Measurements from ENCODE around the gene FRMD4B. TPM values are rescaled to one million over a fixed set of nuclear protein-coding genes. Genes with fewer than 3 reads are reported as not detected.

Gene FRMD4B
- total and polyA plus RNA-seq, 10 of the 15 experiments (the other 5 are each of a cell fraction or from before 2014, with no cell fraction given) = 3.9 to 11.4 (median 8.0) TPM

DNA sequence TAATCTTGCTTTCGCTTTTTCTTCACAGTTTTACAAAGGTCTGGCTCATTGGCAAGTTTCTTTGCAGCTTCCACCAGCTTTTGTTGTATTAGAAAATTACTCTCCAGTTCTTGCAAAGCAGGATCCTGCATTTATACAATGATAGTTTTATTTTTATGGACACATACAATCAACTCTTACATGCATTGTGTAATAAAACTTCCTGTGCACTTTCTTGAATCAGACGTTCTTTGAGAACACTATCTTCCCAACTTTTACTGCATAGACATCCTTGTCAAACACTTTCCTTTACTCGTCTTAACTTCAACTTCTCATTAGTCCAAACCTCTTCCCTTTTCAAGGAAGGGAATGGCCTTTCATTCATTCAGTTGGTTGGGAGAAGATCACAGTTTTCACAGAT, 192.1 kb downstream of the FRMD4B start:
- ATAC-seq = no peak
- BruUV-seq (replicated peaks) = no TSS peak
- POLR2A ChIA-PET = interaction anchor here (0.9 to 1.1 kb wide), 2 partner anchors 10 to 47 kb away, joined by 3 to 4 read pairs; no protein-coding TSS in a partner anchor
- TF ChIP-seq ZBED1 (IDR thresholded peaks at IDR 0.05; ENCODE audit: borderline replicate concordance) = no peak
- TF ChIP-seq, protein P1, sequence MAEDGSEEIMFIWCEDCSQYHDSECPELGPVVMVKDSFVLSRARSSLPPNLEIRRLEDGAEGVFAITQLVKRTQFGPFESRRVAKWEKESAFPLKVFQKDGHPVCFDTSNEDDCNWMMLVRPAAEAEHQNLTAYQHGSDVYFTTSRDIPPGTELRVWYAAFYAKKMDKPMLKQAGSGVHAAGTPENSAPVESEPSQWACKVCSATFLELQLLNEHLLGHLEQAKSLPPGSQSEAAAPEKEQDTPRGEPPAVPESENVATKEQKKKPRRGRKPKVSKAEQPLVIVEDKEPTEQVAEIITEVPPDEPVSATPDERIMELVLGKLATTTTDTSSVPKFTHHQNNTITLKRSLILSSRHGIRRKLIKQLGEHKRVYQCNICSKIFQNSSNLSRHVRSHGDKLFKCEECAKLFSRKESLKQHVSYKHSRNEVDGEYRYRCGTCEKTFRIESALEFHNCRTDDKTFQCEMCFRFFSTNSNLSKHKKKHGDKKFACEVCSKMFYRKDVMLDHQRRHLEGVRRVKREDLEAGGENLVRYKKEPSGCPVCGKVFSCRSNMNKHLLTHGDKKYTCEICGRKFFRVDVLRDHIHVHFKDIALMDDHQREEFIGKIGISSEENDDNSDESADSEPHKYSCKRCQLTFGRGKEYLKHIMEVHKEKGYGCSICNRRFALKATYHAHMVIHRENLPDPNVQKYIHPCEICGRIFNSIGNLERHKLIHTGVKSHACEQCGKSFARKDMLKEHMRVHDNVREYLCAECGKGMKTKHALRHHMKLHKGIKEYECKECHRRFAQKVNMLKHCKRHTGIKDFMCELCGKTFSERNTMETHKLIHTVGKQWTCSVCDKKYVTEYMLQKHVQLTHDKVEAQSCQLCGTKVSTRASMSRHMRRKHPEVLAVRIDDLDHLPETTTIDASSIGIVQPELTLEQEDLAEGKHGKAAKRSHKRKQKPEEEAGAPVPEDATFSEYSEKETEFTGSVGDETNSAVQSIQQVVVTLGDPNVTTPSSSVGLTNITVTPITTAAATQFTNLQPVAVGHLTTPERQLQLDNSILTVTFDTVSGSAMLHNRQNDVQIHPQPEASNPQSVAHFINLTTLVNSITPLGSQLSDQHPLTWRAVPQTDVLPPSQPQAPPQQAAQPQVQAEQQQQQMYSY (CRISPR knock-in tag; IDR thresholded peaks at IDR 0.05) = no peak
- no peak for TF ChIP-seq BHLHE40 (IDR thresholded peaks at IDR 0.05; ENCODE audit: borderline replicate concordance in 1 of 2, low read depth in 2 of 2, low read length in 1 of 2)
- TF ChIP-seq ZNF622 (IDR thresholded peaks at IDR 0.05) = no peak
- TF ChIP-seq NFXL1 (IDR thresholded peaks at IDR 0.05; ENCODE audit: borderline replicate concordance) = no peak
- TF ChIP-seq IRF3 (IDR thresholded peaks at IDR 0.05) = no peak
- TF ChIP-seq TCF7 (IDR thresholded peaks at IDR 0.05; ENCODE audit: borderline replicate concordance) = no peak
- TF ChIP-seq NRF1 (conservative IDR thresholded peaks at IDR 0.05; ENCODE audit: low read depth, low read length) = no peak
- TF ChIP-seq, protein P2, sequence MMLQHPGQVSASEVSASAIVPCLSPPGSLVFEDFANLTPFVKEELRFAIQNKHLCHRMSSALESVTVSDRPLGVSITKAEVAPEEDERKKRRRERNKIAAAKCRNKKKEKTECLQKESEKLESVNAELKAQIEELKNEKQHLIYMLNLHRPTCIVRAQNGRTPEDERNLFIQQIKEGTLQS (IDR thresholded peaks at IDR 0.05; ENCODE audit: borderline replicate concordance, extremely low read depth, low read depth, low read length) = no peak
- TF ChIP-seq ZBTB11 (CRISPR knock-in tag; IDR thresholded peaks at IDR 0.05) = no peak
- TF ChIP-seq, protein P3, sequence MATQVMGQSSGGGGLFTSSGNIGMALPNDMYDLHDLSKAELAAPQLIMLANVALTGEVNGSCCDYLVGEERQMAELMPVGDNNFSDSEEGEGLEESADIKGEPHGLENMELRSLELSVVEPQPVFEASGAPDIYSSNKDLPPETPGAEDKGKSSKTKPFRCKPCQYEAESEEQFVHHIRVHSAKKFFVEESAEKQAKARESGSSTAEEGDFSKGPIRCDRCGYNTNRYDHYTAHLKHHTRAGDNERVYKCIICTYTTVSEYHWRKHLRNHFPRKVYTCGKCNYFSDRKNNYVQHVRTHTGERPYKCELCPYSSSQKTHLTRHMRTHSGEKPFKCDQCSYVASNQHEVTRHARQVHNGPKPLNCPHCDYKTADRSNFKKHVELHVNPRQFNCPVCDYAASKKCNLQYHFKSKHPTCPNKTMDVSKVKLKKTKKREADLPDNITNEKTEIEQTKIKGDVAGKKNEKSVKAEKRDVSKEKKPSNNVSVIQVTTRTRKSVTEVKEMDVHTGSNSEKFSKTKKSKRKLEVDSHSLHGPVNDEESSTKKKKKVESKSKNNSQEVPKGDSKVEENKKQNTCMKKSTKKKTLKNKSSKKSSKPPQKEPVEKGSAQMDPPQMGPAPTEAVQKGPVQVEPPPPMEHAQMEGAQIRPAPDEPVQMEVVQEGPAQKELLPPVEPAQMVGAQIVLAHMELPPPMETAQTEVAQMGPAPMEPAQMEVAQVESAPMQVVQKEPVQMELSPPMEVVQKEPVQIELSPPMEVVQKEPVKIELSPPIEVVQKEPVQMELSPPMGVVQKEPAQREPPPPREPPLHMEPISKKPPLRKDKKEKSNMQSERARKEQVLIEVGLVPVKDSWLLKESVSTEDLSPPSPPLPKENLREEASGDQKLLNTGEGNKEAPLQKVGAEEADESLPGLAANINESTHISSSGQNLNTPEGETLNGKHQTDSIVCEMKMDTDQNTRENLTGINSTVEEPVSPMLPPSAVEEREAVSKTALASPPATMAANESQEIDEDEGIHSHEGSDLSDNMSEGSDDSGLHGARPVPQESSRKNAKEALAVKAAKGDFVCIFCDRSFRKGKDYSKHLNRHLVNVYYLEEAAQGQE (IDR thresholded peaks at IDR 0.05; ENCODE audit: low read depth, low read length) = no peak

More for the DNA sequence above, 192.1 kb downstream of the FRMD4B start:
- no peaks in the 10 kb centered on the region for H3K36me3 ChIP-seq (ENCODE audit: control insufficient read depth in 2 of 2, insufficient read depth in 2 of 2, low read length in 1 of 2)
- FAIRE-seq = no peak
- intact Hi-C loops (cut with micrococcal nuclease; ENCODE audit: unreplicated experiment) = no loop called here
- no peak overlapping the region for H3K4me3 ChIP-seq
- H3K4me1 ChIP-seq (ENCODE audit: control insufficient read depth, insufficient read depth, low read length) = no peaks in the 10 kb centered on the region
- H3K4me2 ChIP-seq (ENCODE audit: control insufficient read depth, insufficient read depth) = no peak overlapping the region
- H3K79me2 ChIP-seq (ENCODE audit: control insufficient read depth, insufficient read depth, low read length) = no peaks in the 10 kb centered on the region
- no peak overlapping the region for H3K9ac ChIP-seq (ENCODE audit: control insufficient read depth, insufficient read depth, low read length)
- no peaks in the 10 kb centered on the region for H4K20me1 ChIP-seq (ENCODE audit: control insufficient read depth, insufficient read depth)
- H2AFZ ChIP-seq (ENCODE audit: control insufficient read depth, low read depth, low read length) = no peak overlapping the region
- ChIA-PET CTCF (interaction anchor here (1.3 to 2.8 kb wide), 5 partner anchors 14 to 112 kb away, joined by 3 to 14 read pairs (median 9); no protein-coding TSS in a partner anchor), RAD21 (ENCODE audit: unreplicated experiment) (interaction anchor here (1.2 to 1.6 kb wide), 2 partner anchors 9 to 32 kb away, joined by 4 to 5 read pairs; no protein-coding TSS in a partner anchor), SMC1A (ENCODE audit: uncharacterized antibody, unreplicated experiment) (interaction anchor here (0.6 to 3.3 kb wide), 11 partner anchors 9 to 113 kb away, joined by 3 to 19 read pairs (median 4); no protein-coding TSS in a partner anchor)
- H3K27me3 ChIP-seq (replicated peaks in 1 of 2; ENCODE audit: control insufficient read depth in 2 of 2, insufficient read depth in 2 of 2, low read length in 1 of 2) = no peaks in the 10 kb centered on the region
- in situ Hi-C loops (cut with MboI) = no loop called here
- no peaks in the 10 kb centered on the region; the same call in 2 of the 3 replicates for H3K9me3 ChIP-seq (replicated peaks; ENCODE audit: control insufficient read depth, insufficient read depth, low read length)
- 18% methylated on average over 3 of the region's 3 CpGs for WGBS (ENCODE audit: insufficient coverage, insufficient replicate concordance, low lambda C conversion rate, missing lambda C conversion rate)
- no peak for DNase-seq (ENCODE audit: low read depth, low spot score)
- no peak overlapping the region for H3K27ac ChIP-seq (ENCODE audit: control insufficient read depth, insufficient read depth)
